Urinary bladder (tissue), 4 donors: ENCODE data around the gene OR10D3. TPM values are rescaled to one million over a fixed set of nuclear protein-coding genes. Genes with fewer than 3 reads are reported as not detected.
"Not testable (repeated sequence)": the region's sequence is repeated elsewhere in the genome, so short reads cannot be mapped to it uniquely, and the experiment has no call there.

Experiments
- DNase-seq: peaks from one replicate; pipeline ENCODE4 v3.0.0-alpha.2; 2015; ENCODE audit errors: extremely low spot score
- H3K27ac ChIP-seq: one replicate; pipeline ENCODE4 v1.5.1; 2013; ENCODE audit warnings: low read depth, mild to moderate bottlenecking, moderate library complexity
- H3K36me3 ChIP-seq: one replicate; pipeline ENCODE4 v1.6.1; 2013; ENCODE audit warnings: mild to moderate bottlenecking, moderate library complexity; ENCODE audit not compliant: insufficient read depth
- H3K4me1 ChIP-seq: one replicate; pipeline ENCODE4 v1.6.1; 2013; ENCODE audit warnings: mild to moderate bottlenecking, moderate library complexity; ENCODE audit not compliant: insufficient read depth
- H3K4me3 ChIP-seq: one replicate; pipeline ENCODE4 v1.5.1; 2013; ENCODE audit warnings: low read depth, low read length
- WGBS: extraction: QIAGEN DNeasy Blood & Tissue Kit; methylation state at CpG from one replicate; pipeline ENCODE4 v1.1.7; 2013; 5-methylcytosine and 5-hydroxymethylcytosine counted together
- polyA plus RNA-seq: library from polyadenylated mRNA; stranded (reverse); fragments of 200-250 nt; gene quantifications from one replicate; pipeline ENCODE4 v1.2.3, GENCODE V29; 2013
- total RNA-seq: library from RNA; depleted of rRNA; stranded (reverse); fragments of >200 nt; gene quantifications from one replicate; pipeline ENCODE4 v1.2.3, GENCODE V29; 2014
- donor health status: healthy with polysubstance abuse.
- donor health status: healthy.

OR10D3 gene, protein sequence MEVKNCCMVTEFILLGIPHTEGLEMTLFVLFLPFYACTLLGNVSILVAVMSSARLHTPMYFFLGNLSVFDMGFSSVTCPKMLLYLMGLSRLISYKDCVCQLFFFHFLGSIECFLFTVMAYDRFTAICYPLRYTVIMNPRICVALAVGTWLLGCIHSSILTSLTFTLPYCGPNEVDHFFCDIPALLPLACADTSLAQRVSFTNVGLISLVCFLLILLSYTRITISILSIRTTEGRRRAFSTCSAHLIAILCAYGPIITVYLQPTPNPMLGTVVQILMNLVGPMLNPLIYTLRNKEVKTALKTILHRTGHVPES
- total RNA-seq: not detected
- not detected for polyA plus RNA-seq

DNA sequence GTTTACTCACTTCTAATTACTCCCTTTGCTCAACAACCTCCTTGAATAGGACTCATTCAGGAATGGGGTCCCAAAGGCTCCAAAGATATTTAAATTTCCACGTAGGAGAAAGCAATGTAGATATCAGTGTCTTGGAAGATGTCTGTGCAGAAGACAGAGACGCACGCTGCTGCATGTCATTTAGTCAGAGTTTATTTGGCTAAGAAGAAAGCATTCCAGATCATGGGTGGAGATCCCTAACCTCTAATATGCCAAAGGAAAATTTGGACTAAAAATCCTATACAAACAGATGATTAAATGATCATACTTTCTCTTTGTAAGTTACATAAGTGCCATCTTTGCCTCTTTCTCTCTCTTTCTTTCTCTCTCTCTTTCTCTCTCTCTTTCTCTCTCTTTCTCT lies at the start of gene OR10D3:
Gene OR10D3, plus strand, starts transcription at position 278 of the 400 bp plus-strand sequence. CDS start 1,925 bp downstream, outside the sequence.
- Histone ChIP-seq H3K36me3 (no peaks in the 10 kb centered on the region), H3K27ac (no peak within 1 kb of the TSS), H3K4me3 (no peak within 1 kb of the TSS), H3K4me1 (no peaks in the 10 kb centered on the region)
- no peak for DNase-seq
- WGBS: 25% methylated on average over 3 of the region's 3 CpGs

DNA sequence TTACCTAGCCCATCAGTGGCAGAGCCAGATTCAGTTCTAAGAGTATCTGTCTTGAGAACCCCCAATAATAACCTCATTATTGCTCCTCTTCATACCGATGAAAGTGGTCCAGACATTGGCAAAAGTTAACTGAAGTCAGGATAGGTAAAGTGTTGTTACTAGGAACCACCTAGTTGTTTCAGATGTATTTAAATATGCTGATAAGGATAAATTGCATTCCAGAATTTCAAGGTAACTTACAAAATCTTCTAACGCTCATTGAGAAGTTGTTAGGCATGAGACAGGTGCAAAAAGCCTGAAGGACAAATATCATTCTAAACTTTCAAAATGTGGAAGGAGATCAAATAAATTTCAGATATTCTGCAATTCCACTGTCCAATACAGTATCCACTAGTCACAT lies 40.1 kb upstream of the OR10D3 start:
- H3K4me3 ChIP-seq: no peak overlapping the region
- no peak overlapping the region for H3K27ac ChIP-seq
- peaks cover 5% of the 10 kb centered on the region for H3K36me3 ChIP-seq
- 95% methylated on average over 2 of the region's 2 CpGs for WGBS
- no peak for DNase-seq
- H3K4me1 ChIP-seq: no peaks in the 10 kb centered on the region

DNA sequence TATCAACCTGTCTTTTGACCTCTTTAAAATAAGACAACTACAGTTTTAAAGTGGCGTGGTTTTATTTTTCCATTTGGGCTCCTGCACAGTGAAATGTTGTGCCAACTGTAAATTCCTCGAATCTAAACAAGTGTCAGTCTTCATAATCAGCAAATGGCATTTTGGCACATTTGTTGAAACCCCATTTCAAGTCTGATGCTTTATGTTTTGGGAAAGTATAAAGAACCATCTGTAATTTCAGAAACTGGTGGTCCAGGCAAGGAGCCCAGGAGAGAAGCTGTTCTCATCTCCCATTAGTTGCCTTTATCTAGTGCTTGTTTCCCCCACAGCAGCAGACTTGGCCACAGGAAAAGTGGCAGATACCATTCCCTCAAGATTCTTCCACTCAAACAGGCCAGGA lies 35.2 kb upstream of the OR10D3 start:
- Histone ChIP-seq H3K4me3 (no peak overlapping the region), H3K36me3 (peaks cover 3% of the 10 kb centered on the region), H3K4me1 (no peaks in the 10 kb centered on the region), H3K27ac (no peak overlapping the region)
- 77% methylated on average over 2 of the region's 2 CpGs for WGBS
- DNase-seq: no peak

DNA sequence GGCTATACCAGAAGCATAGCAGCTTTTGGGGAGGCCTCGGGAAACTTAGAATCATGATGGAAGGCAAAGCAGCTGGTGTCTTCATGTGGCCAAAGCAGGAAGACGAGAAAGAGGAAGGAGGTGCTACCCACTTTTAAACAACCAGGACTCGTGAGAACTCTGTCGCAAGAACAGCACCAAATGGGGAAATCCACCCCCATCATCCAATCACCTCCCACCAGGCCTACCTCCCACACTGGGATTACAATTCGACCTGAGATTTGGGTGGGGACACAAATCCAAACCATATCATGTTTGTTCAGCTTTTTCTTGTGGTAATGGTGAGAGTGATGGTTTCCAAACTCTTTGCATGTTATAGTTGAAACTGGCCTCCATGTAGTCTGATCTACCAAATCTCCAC lies 32.5 kb upstream of the OR10D3 start:
- no peaks in the 10 kb centered on the region for H3K4me1 ChIP-seq

DNA sequence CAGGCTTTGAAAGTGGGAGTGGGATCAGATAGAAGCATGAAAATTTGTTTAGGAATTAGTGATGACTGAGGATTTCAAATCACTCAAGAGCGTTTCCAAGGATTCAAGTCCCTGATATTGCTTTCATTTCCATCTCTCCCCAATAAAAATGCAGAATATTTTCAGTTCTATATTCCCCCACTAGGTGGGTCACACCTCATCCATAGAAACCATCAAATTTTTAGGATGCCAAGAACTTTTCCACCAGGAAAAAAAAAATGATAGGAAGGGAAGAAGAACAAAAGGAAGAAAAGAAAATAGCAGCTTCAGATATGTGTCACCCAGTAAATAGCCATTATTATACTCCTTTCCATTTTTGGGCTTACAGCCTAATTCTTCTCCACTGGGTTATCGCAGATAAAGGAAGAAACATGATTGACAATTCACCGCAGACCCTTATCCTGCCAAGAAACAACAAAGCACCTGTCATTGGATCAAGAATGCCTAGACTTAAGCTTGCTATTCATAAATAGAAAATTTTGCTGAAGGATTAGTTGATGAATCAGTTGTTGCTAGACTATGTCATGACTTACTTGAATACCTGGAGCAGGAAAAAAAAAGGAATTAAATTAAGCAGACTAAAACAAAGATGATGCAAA lies 30.3 kb upstream of the OR10D3 start:
- no peak overlapping the region for H3K4me3 ChIP-seq
- 90% methylated on average over 3 of the region's 3 CpGs for WGBS
- DNase-seq: no peak
- H3K4me1 ChIP-seq: no peaks in the 10 kb centered on the region
- no peaks in the 10 kb centered on the region for H3K36me3 ChIP-seq
- H3K27ac ChIP-seq: no peak overlapping the region

More for the DNA sequence above, 32.5 kb upstream of the OR10D3 start:
- Histone ChIP-seq H3K36me3 (peaks cover 3% of the 10 kb centered on the region), H3K4me3 (no peak overlapping the region), H3K27ac (no peak overlapping the region)
- DNase-seq: no peak
- 69% methylated on average over 5 of the region's 5 CpGs for WGBS

GRCh38 chr11:124153821-124154220 lies 29.3 kb upstream of the OR10D3 start:
- DNase-seq: no peak
- Histone ChIP-seq H3K27ac (no peak overlapping the region), H3K36me3 (no peaks in the 10 kb centered on the region), H3K4me3 (no peak overlapping the region), H3K4me1 (no peaks in the 10 kb centered on the region)
- WGBS: 54% methylated on average over 2 of the region's 2 CpGs

GRCh38 chr11:124159481-124159880 lies 23.7 kb upstream of the OR10D3 start:
- Histone ChIP-seq H3K4me1 (no peaks in the 10 kb centered on the region), H3K4me3 (no peak overlapping the region), H3K27ac (no peak overlapping the region), H3K36me3 (no peaks in the 10 kb centered on the region)
- DNase-seq: no peak

DNA sequence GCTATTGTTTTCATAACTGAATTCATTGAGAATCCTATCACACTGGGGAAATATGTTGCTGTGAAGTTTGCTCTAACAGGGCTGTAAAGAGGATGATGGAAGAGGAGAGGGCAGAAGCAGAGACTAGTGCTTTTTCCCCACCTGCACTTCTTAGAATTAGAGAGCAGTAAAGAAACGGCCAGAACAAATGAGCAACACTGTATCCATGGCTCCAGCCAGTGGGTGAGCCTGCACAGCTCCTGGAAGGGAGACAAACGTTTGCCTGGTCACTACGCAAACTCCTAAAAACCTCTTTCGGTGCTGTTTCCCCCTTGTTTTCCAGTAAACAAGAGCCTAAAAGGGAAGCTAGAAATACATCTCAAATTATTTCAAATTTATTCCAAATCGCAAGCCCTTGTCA lies 22.2 kb upstream of the OR10D3 start:
- WGBS: 72% methylated on average over 5 of the region's 5 CpGs
- DNase-seq: no peak
- no peak overlapping the region for H3K27ac ChIP-seq
- no peak overlapping the region for H3K4me3 ChIP-seq
- no peaks in the 10 kb centered on the region for H3K36me3 ChIP-seq
- no peaks in the 10 kb centered on the region for H3K4me1 ChIP-seq

DNA sequence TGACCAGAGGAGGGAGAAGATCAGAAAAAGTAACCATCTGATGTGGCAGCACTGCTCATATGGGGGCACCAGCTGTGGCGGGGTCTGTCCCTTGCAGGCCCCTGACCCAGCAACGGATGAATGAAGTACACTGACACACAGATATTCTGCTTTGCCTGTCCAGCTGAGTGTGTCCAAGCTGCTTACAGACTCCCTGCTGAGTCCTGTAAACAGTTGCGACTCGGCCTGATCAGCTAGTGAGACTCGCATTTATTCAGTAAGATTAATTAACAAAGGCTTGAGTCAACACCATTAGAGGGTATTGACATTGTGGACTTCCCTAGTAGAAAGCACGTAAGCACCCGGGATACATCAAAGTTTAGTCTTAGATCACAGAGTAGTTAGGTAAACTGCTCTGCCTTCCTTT lies 15.3 kb upstream of the OR10D3 start:
- no peaks in the 10 kb centered on the region for H3K4me1 ChIP-seq
- no peak overlapping the region for H3K4me3 ChIP-seq
- H3K27ac ChIP-seq: no peak overlapping the region
- WGBS: 44% methylated on average over 7 of the region's 7 CpGs
- no peak for DNase-seq
- H3K36me3 ChIP-seq: no peaks in the 10 kb centered on the region

DNA sequence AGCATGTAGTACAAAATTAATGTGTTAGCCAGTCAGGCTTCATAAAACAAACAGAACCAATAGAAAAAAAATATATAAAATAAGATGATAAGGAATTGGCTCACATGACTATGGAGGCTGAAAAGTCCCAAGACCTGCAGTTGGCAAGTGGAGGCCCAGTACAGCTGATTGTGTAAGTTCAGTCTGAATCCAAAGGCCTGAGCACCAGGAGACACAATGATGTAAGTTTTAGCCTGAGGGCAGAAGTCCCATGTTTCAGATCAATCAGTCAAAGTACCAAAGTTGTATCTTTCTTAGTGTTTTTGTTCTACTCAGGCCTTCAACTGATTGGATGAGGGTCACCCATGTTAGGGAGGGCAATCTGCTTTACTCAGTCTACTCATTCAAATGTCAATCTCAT lies 14.3 kb upstream of the OR10D3 start:
- H3K36me3 ChIP-seq: no peaks in the 10 kb centered on the region
- no peak overlapping the region for H3K4me3 ChIP-seq
- H3K4me1 ChIP-seq: no peaks in the 10 kb centered on the region
- DNase-seq: no peak
- H3K27ac ChIP-seq: no peak overlapping the region

DNA sequence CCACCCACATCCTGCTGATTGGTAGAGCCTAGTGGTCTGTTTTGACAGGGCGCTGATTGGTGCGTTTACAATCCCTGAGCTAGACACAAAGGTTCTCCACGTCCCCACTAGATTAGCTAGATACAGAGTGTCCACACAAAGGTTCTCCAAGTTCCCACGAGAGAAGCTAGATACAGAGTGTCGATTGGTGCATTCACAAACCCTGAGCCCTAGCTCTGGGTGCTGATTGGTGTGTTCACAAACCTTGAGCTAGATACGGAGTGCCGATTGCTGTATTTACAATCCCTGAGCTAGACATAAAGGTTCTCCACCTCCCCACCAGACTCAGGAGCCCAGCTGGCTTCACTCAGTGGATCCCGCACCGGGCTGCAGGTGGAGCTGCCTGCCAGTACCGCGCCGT lies 12.8 kb upstream of the OR10D3 start:
- not testable (repeated sequence) for DNase-seq
- WGBS: 79% methylated on average over 2 of the region's 12 CpGs

GRCh38 chr11:124170801-124171586 lies 12.2 kb upstream of the OR10D3 start:
- Histone ChIP-seq H3K4me1 (no peaks in the 10 kb centered on the region), H3K36me3 (no peaks in the 10 kb centered on the region), H3K27ac (no peak overlapping the region), H3K4me3 (no peak overlapping the region)
- DNase-seq: no peak
- WGBS: 94% methylated on average over 36 of the region's 40 CpGs

More for the DNA sequence above, 12.8 kb upstream of the OR10D3 start:
- not testable (repeated sequence) for H3K4me1 ChIP-seq, H3K36me3 ChIP-seq, H3K27ac ChIP-seq, H3K4me3 ChIP-seq

DNA sequence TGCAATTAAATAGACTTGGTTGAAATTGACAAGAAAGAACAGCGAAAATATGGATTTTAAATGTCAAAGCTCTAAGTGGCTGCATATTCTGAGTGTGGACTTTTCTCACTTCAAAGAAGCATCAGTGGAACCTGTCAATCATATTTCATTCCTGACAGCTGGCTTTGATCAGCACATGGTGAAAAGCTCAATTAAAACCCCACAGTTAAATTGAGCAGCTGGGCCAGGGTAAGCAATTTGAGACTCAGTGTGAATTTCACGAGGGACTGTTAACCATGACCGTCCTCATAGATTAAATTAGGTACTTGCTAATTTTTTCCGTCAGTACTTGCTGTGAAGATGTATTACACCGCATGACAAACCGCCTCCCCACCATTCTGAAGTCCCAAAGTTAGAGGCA lies 11.0 kb upstream of the OR10D3 start:
- DNase-seq: no peak
- H3K27ac ChIP-seq: no peak overlapping the region
- WGBS: 71% methylated on average over 6 of the region's 6 CpGs

DNA sequence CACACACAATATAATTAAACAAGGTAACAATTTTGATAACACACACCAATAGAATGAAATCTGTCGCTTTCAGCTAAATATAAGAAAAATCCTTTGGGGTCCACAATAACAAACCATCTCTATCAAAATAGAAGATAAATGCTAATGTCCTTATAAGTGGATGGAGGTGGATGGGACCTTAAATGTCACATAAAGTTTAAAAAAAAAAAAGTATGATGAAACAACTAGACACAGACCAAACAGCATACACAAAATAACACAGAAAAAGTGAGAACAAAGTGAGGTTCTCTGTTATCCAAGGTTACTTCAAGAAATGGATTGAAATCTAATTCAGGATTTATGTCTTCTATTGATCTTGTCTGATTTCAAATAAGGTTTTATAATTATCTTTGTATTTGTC lies 10.5 kb upstream of the OR10D3 start:
- Histone ChIP-seq H3K4me1 (no peaks in the 10 kb centered on the region), H3K4me3 (no peak overlapping the region), H3K36me3 (no peaks in the 10 kb centered on the region), H3K27ac (no peak overlapping the region)
- DNase-seq: no peak
- WGBS: 95% methylated on average over 1 of the region's 1 CpG

More for the DNA sequence above, 11.0 kb upstream of the OR10D3 start:
- H3K4me1 ChIP-seq: no peaks in the 10 kb centered on the region
- no peak overlapping the region for H3K4me3 ChIP-seq
- no peaks in the 10 kb centered on the region for H3K36me3 ChIP-seq
